ENCODE measurements around the gene TRIM54.

- no peak for TF ChIP-seq EZH2 (IDR thresholded peaks at IDR 0.05; ENCODE audit: borderline replicate concordance, insufficient read depth, low read length, poor library complexity, severe bottlenecking)
- no peak for TF ChIP-seq REST (IDR thresholded peaks at IDR 0.05; ENCODE audit: borderline replicate concordance)
- TF ChIP-seq CTCF (IDR thresholded peaks at IDR 0.05; ENCODE audit: poor library complexity, severe bottlenecking): no peak
- no peak for TF ChIP-seq EP300 (conservative IDR thresholded peaks at IDR 0.05; ENCODE audit: poor library complexity, severe bottlenecking)
- TF ChIP-seq POLR2AphosphoS5 (IDR thresholded peaks at IDR 0.05): no peak
- TF ChIP-seq RAD21 (conservative IDR thresholded peaks at IDR 0.05): no peak
- TF ChIP-seq TAF1 (IDR thresholded peaks at IDR 0.05; ENCODE audit: low read depth): no peak
- TF ChIP-seq MXI1 (conservative IDR thresholded peaks at IDR 0.05; ENCODE audit: poor library complexity, severe bottlenecking): no peak
- no peak for TF ChIP-seq SMC3 (conservative IDR thresholded peaks at IDR 0.05; ENCODE audit: poor library complexity)
These were observed 46.1 kb upstream of the TRIM54 start for GRCh38 chr2:27236136-27236535.

All from neural cell (in vitro differentiated cells).